Measurements from ENCODE around the gene KCNMA1. TPM values are rescaled to one million over a fixed set of nuclear protein-coding genes. Genes with fewer than 3 reads are reported as not detected.

Gene KCNMA1
- total RNA-seq, 3 donors from 2014 or later (not counting 1 experiment from before 2014, with no cell fraction given), result 0.40 to 1.8 (median 0.63) TPM

- WGBS (ENCODE audit: insufficient coverage), result 80% methylated on average over 3 of the region's 3 CpGs
- Histone ChIP-seq H3K27me3 (ENCODE audit: control insufficient read depth, insufficient read depth, low read length) (peaks cover 10% of the 10 kb centered on the region), H3K27ac (ENCODE audit: low read length) (no peak overlapping the region), H3K36me3 (ENCODE audit: control insufficient read depth, insufficient read depth, low read length) (no peaks in the 10 kb centered on the region), H3K9me3 (ENCODE audit: control insufficient read depth, insufficient read depth, low read length) (no peaks in the 10 kb centered on the region), H3K4me3 (ENCODE audit: low read length) (no peak overlapping the region), H3K4me1 (ENCODE audit: control insufficient read depth, insufficient read depth, low read length) (no peaks in the 10 kb centered on the region)
- no peak for ATAC-seq
- TF ChIP-seq, protein P1, sequence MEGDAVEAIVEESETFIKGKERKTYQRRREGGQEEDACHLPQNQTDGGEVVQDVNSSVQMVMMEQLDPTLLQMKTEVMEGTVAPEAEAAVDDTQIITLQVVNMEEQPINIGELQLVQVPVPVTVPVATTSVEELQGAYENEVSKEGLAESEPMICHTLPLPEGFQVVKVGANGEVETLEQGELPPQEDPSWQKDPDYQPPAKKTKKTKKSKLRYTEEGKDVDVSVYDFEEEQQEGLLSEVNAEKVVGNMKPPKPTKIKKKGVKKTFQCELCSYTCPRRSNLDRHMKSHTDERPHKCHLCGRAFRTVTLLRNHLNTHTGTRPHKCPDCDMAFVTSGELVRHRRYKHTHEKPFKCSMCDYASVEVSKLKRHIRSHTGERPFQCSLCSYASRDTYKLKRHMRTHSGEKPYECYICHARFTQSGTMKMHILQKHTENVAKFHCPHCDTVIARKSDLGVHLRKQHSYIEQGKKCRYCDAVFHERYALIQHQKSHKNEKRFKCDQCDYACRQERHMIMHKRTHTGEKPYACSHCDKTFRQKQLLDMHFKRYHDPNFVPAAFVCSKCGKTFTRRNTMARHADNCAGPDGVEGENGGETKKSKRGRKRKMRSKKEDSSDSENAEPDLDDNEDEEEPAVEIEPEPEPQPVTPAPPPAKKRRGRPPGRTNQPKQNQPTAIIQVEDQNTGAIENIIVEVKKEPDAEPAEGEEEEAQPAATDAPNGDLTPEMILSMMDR (IDR thresholded peaks at IDR 0.05), result no peak
- no peaks in the 10 kb centered on the region for H3K9me3 Mint-ChIP-seq
- no peak overlapping the region for H3K4me3 Mint-ChIP-seq
- H3K36me3 Mint-ChIP-seq, result no peaks in the 10 kb centered on the region
- peaks cover 55 to 62% of the 10 kb centered on the region in 2 donors for H3K27me3 Mint-ChIP-seq (ENCODE audit: low read depth in 2 of 2)
- DNase-seq, result no peak
- intact Hi-C loops (cut with micrococcal nuclease), result loop anchor here (2.0 kb wide), 1 partner anchor 475 kb away; no protein-coding TSS in a partner anchor
- peaks cover 5 to 8% of the 10 kb centered on the region in 2 donors for H3K4me1 Mint-ChIP-seq
- no peak overlapping the region for H3K27ac Mint-ChIP-seq
These were observed 2.1 kb upstream of the KCNMA1 start for GRCh38 chr10:77639756-77640155.

GRCh38 chr10:77638321-77639101, 903 bp upstream of the KCNMA1 start:
- Histone ChIP-seq H3K9me3 (ENCODE audit: control insufficient read depth, insufficient read depth, low read length) (no peaks in the 10 kb centered on the region), H3K4me1 (ENCODE audit: control insufficient read depth, insufficient read depth, low read length) (no peaks in the 10 kb centered on the region), H3K27me3 (ENCODE audit: control insufficient read depth, insufficient read depth, low read length) (peaks cover 10% of the 10 kb centered on the region), H3K4me3 (ENCODE audit: low read length) (no peak overlapping the region), H3K27ac (ENCODE audit: low read length) (no peak overlapping the region), H3K36me3 (ENCODE audit: control insufficient read depth, insufficient read depth, low read length) (no peaks in the 10 kb centered on the region)
- Mint-ChIP-seq H3K4me1 (peaks cover 5 to 8% of the 10 kb centered on the region in 2 donors), H3K9me3 (no peaks in the 10 kb centered on the region), H3K4me3 (no peak overlapping the region), H3K27me3 (ENCODE audit: low read depth in 2 of 2) (peaks cover 65 to 74% of the 10 kb centered on the region in 2 donors), H3K36me3 (no peaks in the 10 kb centered on the region), H3K27ac (no peak overlapping the region)
- TF ChIP-seq, protein P1 (IDR thresholded peaks at IDR 0.05), result no peak
- intact Hi-C loops (cut with micrococcal nuclease), result no loop called here
- 2% methylated on average over 51 of the region's 56 CpGs for WGBS (ENCODE audit: insufficient coverage)
- DNase-seq (no peak), ATAC-seq (no peak)

DNA sequence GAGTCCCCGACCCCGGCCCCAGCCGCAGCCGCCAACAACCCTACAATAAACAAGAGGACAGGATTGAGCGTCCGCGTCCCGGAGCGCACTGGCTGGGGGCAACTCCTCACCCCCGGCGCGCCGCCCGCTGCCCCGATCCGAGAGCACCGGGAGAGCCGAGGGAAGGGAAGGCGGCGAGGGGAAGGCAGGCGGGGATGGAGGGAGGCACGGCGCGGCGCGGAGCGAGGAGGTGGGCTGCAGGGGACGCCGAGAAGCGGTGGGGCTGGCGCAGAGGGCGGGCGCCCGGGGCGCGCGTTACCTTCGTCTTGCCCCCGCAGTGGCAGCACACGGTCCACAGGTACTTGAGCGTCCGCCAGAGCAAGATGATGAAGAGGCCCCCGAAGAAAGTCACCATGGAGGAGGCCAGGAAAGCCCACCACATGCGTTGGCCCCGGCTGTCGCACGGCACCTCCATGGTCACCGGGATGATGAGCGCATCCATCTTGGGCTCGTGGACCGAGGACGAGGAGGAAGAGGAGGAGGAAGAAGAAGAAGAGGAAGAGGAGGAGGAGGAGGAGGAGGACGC, 559 bp downstream of the KCNMA1 start:
- H3K27me3 Mint-ChIP-seq (ENCODE audit: low read depth in 2 of 2), result peaks cover 71 to 87% of the 10 kb centered on the region in 2 donors
- intact Hi-C loops (cut with micrococcal nuclease), result no loop called here
- H3K9me3 Mint-ChIP-seq, result no peaks in the 10 kb centered on the region
- no peaks in the 10 kb centered on the region for H3K4me1 ChIP-seq (ENCODE audit: control insufficient read depth, insufficient read depth, low read length)
- no peak overlapping the region for H3K27ac Mint-ChIP-seq
- ATAC-seq (no peak), DNase-seq (no peak)
- WGBS (ENCODE audit: insufficient coverage), result 3% methylated on average over 53 of the region's 53 CpGs
- no peak overlapping the region for H3K4me3 ChIP-seq (ENCODE audit: low read length)
- H3K4me1 Mint-ChIP-seq, result peaks cover 5 to 8% of the 10 kb centered on the region in 2 donors
- TF ChIP-seq, protein P1 (IDR thresholded peaks at IDR 0.05), result no peak
- no peaks in the 10 kb centered on the region for H3K9me3 ChIP-seq (ENCODE audit: control insufficient read depth, insufficient read depth, low read length)
- peaks cover 10% of the 10 kb centered on the region for H3K27me3 ChIP-seq (ENCODE audit: control insufficient read depth, insufficient read depth, low read length)
- H3K4me3 Mint-ChIP-seq, result peak overlapping the region; percentile 72
- H3K36me3 ChIP-seq (ENCODE audit: control insufficient read depth, insufficient read depth, low read length), result no peaks in the 10 kb centered on the region
- no peak overlapping the region for H3K27ac ChIP-seq (ENCODE audit: low read length)
- H3K36me3 Mint-ChIP-seq, result no peaks in the 10 kb centered on the region
